ENCODE results near the gene SLC2A1. TPM values are rescaled to one million over a fixed set of nuclear protein-coding genes. Genes with fewer than 3 reads are reported as not detected.

SLC2A1 gene
- total and polyA plus RNA-seq, 2 of the 13 experiments (the other 11 are each of a cell fraction or from before 2014, with no cell fraction given) = 125 to 423 TPM

- no peak for DNase-seq (ENCODE audit: low spot score)
- in situ Hi-C loops (cut with HindIII; ENCODE audit: extremely low pct_ligation_motif_present, low pct_unique_long_range_greater_than_20kb) = no loop called here
- POLR2A ChIA-PET = no interaction called here
- no peak for TF ChIP-seq EHMT2 (IDR thresholded peaks at IDR 0.05; ENCODE audit: borderline replicate concordance, low read depth, low read length)
- no peak for TF ChIP-seq CBX5 (CRISPR knock-in tag; IDR thresholded peaks at IDR 0.05; ENCODE audit: borderline replicate concordance)
- TF ChIP-seq MED8 (CRISPR knock-in tag; IDR thresholded peaks at IDR 0.05; ENCODE audit: insufficient replicate concordance) = no peak
- TF ChIP-seq DRAP1 (CRISPR knock-in tag; IDR thresholded peaks at IDR 0.05) = no peak
- TF ChIP-seq, protein P1, sequence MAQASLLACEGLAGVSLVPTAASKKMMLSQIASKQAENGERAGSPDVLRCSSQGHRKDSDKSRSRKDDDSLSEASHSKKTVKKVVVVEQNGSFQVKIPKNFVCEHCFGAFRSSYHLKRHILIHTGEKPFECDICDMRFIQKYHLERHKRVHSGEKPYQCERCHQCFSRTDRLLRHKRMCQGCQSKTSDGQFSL (CRISPR knock-in tag; IDR thresholded peaks at IDR 0.05) = no peak
- TF ChIP-seq XRCC5 (optimal IDR thresholded peaks at IDR 0.05; ENCODE audit: low read length) = no peak
- no peak for TF ChIP-seq ZNF678 (CRISPR knock-in tag; IDR thresholded peaks at IDR 0.05)
- TF ChIP-seq POLR2AphosphoS5 (IDR thresholded peaks at IDR 0.05; ENCODE audit: low read depth, low read length) = 0 out of 2 replicates have a peak, but pooled peaks have one; percentile 8
- no peak for TF ChIP-seq FOSL2 (CRISPR knock-in tag; IDR thresholded peaks at IDR 0.05)
- TF ChIP-seq ELF4 (CRISPR knock-in tag; IDR thresholded peaks at IDR 0.05; ENCODE audit: borderline replicate concordance) = no peak
- TF ChIP-seq RBM22 (optimal IDR thresholded peaks at IDR 0.05; ENCODE audit: low read length) = peak; percentile 47
- TF ChIP-seq SSRP1 (CRISPR knock-in tag; IDR thresholded peaks at IDR 0.05) = no peak
- no peak for TF ChIP-seq ZBTB8A (CRISPR knock-in tag; IDR thresholded peaks at IDR 0.05; ENCODE audit: borderline replicate concordance, low read depth)
- TF ChIP-seq, protein P2, sequence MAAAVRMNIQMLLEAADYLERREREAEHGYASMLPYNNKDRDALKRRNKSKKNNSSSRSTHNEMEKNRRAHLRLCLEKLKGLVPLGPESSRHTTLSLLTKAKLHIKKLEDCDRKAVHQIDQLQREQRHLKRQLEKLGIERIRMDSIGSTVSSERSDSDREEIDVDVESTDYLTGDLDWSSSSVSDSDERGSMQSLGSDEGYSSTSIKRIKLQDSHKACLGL (CRISPR knock-in tag; IDR thresholded peaks at IDR 0.05) = no peak
- no peak for TF ChIP-seq ZNF788 (CRISPR knock-in tag; IDR thresholded peaks at IDR 0.05; ENCODE audit: borderline replicate concordance)
- no peak for TF ChIP-seq ARID5B (CRISPR knock-in tag; IDR thresholded peaks at IDR 0.05)
- TF ChIP-seq ZBTB1 (CRISPR knock-in tag; IDR thresholded peaks at IDR 0.05; ENCODE audit: borderline replicate concordance) = no peak
- TF ChIP-seq ZSCAN21 (CRISPR knock-in tag; IDR thresholded peaks at IDR 0.05; ENCODE audit: borderline replicate concordance) = no peak
- no peak for TF ChIP-seq ELF3 (CRISPR knock-in tag; IDR thresholded peaks at IDR 0.05)
- no peak for TF ChIP-seq ZBTB3 (CRISPR knock-in tag; IDR thresholded peaks at IDR 0.05; ENCODE audit: borderline replicate concordance, low read depth)
- TF ChIP-seq POLR2A (IDR thresholded peaks at IDR 0.05; ENCODE audit: insufficient read depth in 1 of 2, low read depth in 2 of 2, low read length in 2 of 2) = 0 out of 4 replicates have a peak, but pooled peaks have one; percentile 15 to 17
- TF ChIP-seq ZNF24 (IDR thresholded peaks at IDR 0.05) = no peak
Measured at GRCh38 chr1:42935313-42935895, 23.3 kb downstream of the SLC2A1 start.

More at GRCh38 chr1:42935313-42935895, 23.3 kb downstream of the SLC2A1 start:
- no peak overlapping the region for H3K4me2 ChIP-seq (ENCODE audit: low read depth, low read length)
- no peak overlapping the region for H2AFZ ChIP-seq (ENCODE audit: low read length)
- no peaks in the 10 kb centered on the region for H3K9me3 ChIP-seq (ENCODE audit: low read length)
- H3K27me3 ChIP-seq (ENCODE audit: control insufficient read depth in 1 of 2, insufficient read depth in 2 of 2, low read length in 2 of 2) = no peaks in the 10 kb centered on the region
- peaks cover 99% of the 10 kb centered on the region for H4K20me1 ChIP-seq (ENCODE audit: insufficient read depth, low read length)
- no peak overlapping the region for H3K27ac ChIP-seq (ENCODE audit: extremely low read length, insufficient read depth, low read length)
- BruUV-seq (replicated peaks) = no TSS peak
- peaks cover 73 to 98% of the 10 kb centered on the region in 2 experiments for H3K36me3 ChIP-seq (replicated peaks in 1 of 2; ENCODE audit: control insufficient read depth in 1 of 2, insufficient read depth in 2 of 2, low read length in 2 of 2)
- H3K9ac ChIP-seq (ENCODE audit: insufficient read depth, low read depth, low read length) = no peak overlapping the region
- CTCF ChIA-PET (ENCODE audit: low intra/inter-chr PET ratio, low total read pairs) = no interaction called here
- peaks cover 86% of the 10 kb centered on the region for H3K79me2 ChIP-seq (ENCODE audit: insufficient read depth, low read length)
- peaks cover 87% of the 10 kb centered on the region for H3K4me1 ChIP-seq (ENCODE audit: insufficient read depth, low read length)
- no peak for ATAC-seq
- no peak for FAIRE-seq
- 92% methylated on average over 7 of the region's 8 CpGs for WGBS (ENCODE audit: low lambda C conversion rate)
- intact Hi-C loops (cut with micrococcal nuclease; ENCODE audit: unreplicated experiment) = no loop called here
- H3K4me3 ChIP-seq (replicated peaks in 1 of 3; ENCODE audit: insufficient read depth in 1 of 3, low read depth in 2 of 3, low read length in 3 of 3) = no peak overlapping the region
